K562 (cell line): ENCODE results near the gene KCTD13. TPM values are rescaled to one million over a fixed set of nuclear protein-coding genes. Genes with fewer than 3 reads are reported as not detected.

ENCODE experiments used
- BRD4 ChIP-seq: fragments of 200-600 bp; sonication (generic); IDR thresholded peaks from 2 replicates; pipeline ENCODE4 v1.6.1; 2017; ENCODE audit warnings: inconsistent platforms
- CAMTA2 ChIP-seq: fragments of 250-450 bp; sonication (Bioruptor Pico); conservative IDR thresholded peaks from 2 replicates; pipeline ENCODE4 v1.5.1; 2022
- EGR1 ChIP-seq: fragments of 450-650 bp; conservative IDR thresholded peaks from 2 replicates; pipeline ENCODE4 v1.6.1; 2017; ENCODE audit warnings: mild to moderate bottlenecking
- FOXM1 ChIP-seq, 2 experiments: fragments of 450-650 bp in 1 of 2; sonication (generic) in 1 of 2; formaldehyde crosslinking in 1 of 2; IDR thresholded peaks; 2 replicates each; pipeline versions ENCODE4 v1.6.1 to v1.9.0; 2017 to 2022; ENCODE audit warnings: low read depth in 2 of 2, mild to moderate bottlenecking in 2 of 2, missing genetic modification reagents in 1 of 2, moderate library complexity in 1 of 2
- JUN ChIP-seq, 2 experiments: sonication (generic) in 1 of 2; formaldehyde crosslinking in 1 of 2; IDR thresholded peaks; 2 replicates each; pipeline versions ENCODE4 v1.6.1 to v1.8.0; 2012 to 2022; ENCODE audit warnings: borderline replicate concordance in 2 of 2, mild to moderate bottlenecking in 2 of 2, improper control_type of control experiment in 1 of 2, low read depth in 1 of 2, low read length in 1 of 2, missing genetic modification reagents in 1 of 2
- KDM2B ChIP-seq: fragments of 250-450 bp; sonication (Bioruptor Pico); IDR thresholded peaks from 2 replicates; pipeline ENCODE4 v1.8.0; 2021; ENCODE audit warnings: mild to moderate bottlenecking, moderate library complexity
- MYC ChIP-seq, 2 experiments: fragments of 250-450 bp in 1 of 2; sonication (Bioruptor Pico) in 1 of 2; IDR thresholded peaks; 2 replicates each; pipeline versions ENCODE4 v1.5.1 to v1.6.1; 2012 to 2021; ENCODE audit warnings: low read depth in 2 of 2, borderline replicate concordance in 1 of 2, improper control_type of control experiment in 1 of 2, low read length in 1 of 2, mild to moderate bottlenecking in 1 of 2, moderate library complexity in 1 of 2
- SIRT6 ChIP-seq: IDR thresholded peaks from one replicate; pipeline ENCODE4 v1.6.1; 2012; ENCODE audit warnings: low read depth, mild to moderate bottlenecking, control low read depth, inconsistent platforms, low read length, moderate library complexity
- polyA plus RNA-seq, 8 experiments: library from polyadenylated mRNA; depleted of rRNA in 4 of 8; stranded (reverse) in 5 of 8; unstranded in 3 of 8; fragments of >200 nt; fragmentation: Nextera tagmentation in 2 of 8; fragmentation: Illumina TruSeq in 1 of 8; extraction: Ambion mirVana in 2 of 8; extraction: Trizol in 1 of 8; gene quantifications; 2 replicates each; pipeline versions ENCODE4 v1.2.1 to v1.2.3, GENCODE V29; 2011 to 2014; ENCODE audit warnings: inconsistent platforms in 1 of 8, missing spikeins in 1 of 8
- total RNA-seq, 7 experiments: library from RNA; depleted of rRNA in 6 of 7; stranded (reverse); fragments of >200 nt in 6 of 7; fragmentation: Illumina TruSeq in 2 of 7; extraction: Trizol in 2 of 7; gene quantifications; 2 replicates each; pipeline versions ENCODE4 v1.2.1 to v1.2.3, GENCODE V29; 2011 to 2021; ENCODE audit warnings: low replicate concordance in 1 of 7
- TF ChIP-seq, protein P1 (sequence below): sonication (generic); formaldehyde crosslinking; IDR thresholded peaks from 2 replicates; pipeline ENCODE4 v1.8.1; 2023; ENCODE audit warnings: mild to moderate bottlenecking, missing genetic modification reagents
- TF ChIP-seq, protein P2 (sequence below): fragments of 200-800 bp; sonication (Bioruptor generic); IDR thresholded peaks from 2 replicates; pipeline ENCODE4 v1.6.1; 2016; ENCODE audit warnings: missing genetic modification characterization, missing compliant biosample characterization
- TF ChIP-seq, protein P3 (sequence below): sonication (generic); formaldehyde crosslinking; IDR thresholded peaks from 2 replicates; pipeline ENCODE4 v1.9.0; 2022; ENCODE audit warnings: mild to moderate bottlenecking, missing genetic modification reagents
- TF ChIP-seq, protein P4 (sequence below): sonication (generic); formaldehyde crosslinking; IDR thresholded peaks from 2 replicates; pipeline ENCODE4 v1.8.0; 2023; ENCODE audit warnings: mild to moderate bottlenecking, missing genetic modification reagents
- TF ChIP-seq, protein P5 (sequence below): fragments of 250-450 bp; sonication (Bioruptor Pico); IDR thresholded peaks from 2 replicates; pipeline ENCODE4 v1.5.0; 2021

KCTD13 gene
- total and polyA plus RNA-seq, 9 of the 15 experiments (the other 6 are each of a cell fraction or from before 2014, with no cell fraction given), result 1.0 to 20.6 (median 9.8) TPM

DNA sequence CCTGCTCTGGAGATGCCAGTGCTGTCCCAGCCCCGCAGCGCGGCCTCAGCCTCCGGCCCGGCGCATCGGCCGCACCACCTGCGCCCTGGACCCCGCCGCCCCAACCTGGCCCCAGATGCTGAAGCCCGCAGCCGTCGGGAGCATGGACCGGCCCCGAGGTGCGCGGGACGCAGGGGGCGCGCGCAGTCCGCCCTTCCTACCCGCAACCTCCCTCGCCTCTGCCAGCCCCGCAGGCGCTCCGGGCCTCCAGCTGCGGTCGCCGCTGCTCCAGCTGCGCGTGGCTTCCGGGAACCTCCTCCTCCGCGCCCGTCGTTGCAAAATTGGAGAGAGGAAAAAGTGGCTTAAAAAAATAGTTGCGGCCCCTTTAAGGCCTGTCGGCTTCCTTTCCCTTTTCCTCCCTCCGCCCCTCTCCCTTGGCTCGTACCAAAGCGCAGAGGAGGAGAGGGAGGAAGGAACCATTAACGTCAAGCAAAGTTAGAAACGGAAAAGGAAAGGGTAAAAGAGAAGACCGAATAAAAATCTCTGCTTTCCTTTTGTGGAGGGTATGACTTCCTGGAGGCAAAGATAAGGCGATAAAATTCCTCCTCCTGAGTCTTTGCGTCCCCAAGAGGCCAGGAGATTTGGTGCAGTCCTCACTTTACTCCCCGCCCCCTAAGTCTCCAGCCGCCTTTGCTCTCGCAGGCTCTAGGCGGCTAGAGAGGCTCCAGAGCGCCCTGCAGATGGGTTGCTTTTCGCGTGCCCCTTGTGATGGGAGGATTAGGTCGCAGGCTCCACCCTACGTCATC is 63.0 kb downstream of the KCTD13 start, which contains the start of gene CDIPT (continued):
- TF ChIP-seq EGR1, result peak; percentile 47
- TF ChIP-seq, protein P1, sequence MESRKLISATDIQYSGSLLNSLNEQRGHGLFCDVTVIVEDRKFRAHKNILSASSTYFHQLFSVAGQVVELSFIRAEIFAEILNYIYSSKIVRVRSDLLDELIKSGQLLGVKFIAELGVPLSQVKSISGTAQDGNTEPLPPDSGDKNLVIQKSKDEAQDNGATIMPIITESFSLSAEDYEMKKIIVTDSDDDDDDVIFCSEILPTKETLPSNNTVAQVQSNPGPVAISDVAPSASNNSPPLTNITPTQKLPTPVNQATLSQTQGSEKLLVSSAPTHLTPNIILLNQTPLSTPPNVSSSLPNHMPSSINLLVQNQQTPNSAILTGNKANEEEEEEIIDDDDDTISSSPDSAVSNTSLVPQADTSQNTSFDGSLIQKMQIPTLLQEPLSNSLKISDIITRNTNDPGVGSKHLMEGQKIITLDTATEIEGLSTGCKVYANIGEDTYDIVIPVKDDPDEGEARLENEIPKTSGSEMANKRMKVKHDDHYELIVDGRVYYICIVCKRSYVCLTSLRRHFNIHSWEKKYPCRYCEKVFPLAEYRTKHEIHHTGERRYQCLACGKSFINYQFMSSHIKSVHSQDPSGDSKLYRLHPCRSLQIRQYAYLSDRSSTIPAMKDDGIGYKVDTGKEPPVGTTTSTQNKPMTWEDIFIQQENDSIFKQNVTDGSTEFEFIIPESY (CRISPR knock-in tag), result peak; percentile 8; the same call in 1 of the 2 replicates
- no peak for TF ChIP-seq BRD4
- peak; percentile 99 for TF ChIP-seq FOXM1 (IDR thresholded peaks at IDR 0.05; ENCODE audit: low read depth)
- no peak for TF ChIP-seq FOXM1 (CRISPR knock-in tag; IDR thresholded peaks at IDR 0.05; ENCODE audit: low read depth)
- no peak for TF ChIP-seq CAMTA2 (CRISPR knock-in tag)
- peak; percentile 33 for TF ChIP-seq MYC (IDR thresholded peaks at IDR 0.05; ENCODE audit: low read depth, low read length)
- TF ChIP-seq MYC (CRISPR knock-in tag; IDR thresholded peaks at IDR 0.05; ENCODE audit: borderline replicate concordance, low read depth), result no peak
- no peak; the same call in 1 of the 2 replicates for TF ChIP-seq JUN (IDR thresholded peaks at IDR 0.05; ENCODE audit: borderline replicate concordance, low read depth, low read length)
- TF ChIP-seq JUN (CRISPR knock-in tag; IDR thresholded peaks at IDR 0.05; ENCODE audit: borderline replicate concordance), result no peak
- TF ChIP-seq, protein P2, sequence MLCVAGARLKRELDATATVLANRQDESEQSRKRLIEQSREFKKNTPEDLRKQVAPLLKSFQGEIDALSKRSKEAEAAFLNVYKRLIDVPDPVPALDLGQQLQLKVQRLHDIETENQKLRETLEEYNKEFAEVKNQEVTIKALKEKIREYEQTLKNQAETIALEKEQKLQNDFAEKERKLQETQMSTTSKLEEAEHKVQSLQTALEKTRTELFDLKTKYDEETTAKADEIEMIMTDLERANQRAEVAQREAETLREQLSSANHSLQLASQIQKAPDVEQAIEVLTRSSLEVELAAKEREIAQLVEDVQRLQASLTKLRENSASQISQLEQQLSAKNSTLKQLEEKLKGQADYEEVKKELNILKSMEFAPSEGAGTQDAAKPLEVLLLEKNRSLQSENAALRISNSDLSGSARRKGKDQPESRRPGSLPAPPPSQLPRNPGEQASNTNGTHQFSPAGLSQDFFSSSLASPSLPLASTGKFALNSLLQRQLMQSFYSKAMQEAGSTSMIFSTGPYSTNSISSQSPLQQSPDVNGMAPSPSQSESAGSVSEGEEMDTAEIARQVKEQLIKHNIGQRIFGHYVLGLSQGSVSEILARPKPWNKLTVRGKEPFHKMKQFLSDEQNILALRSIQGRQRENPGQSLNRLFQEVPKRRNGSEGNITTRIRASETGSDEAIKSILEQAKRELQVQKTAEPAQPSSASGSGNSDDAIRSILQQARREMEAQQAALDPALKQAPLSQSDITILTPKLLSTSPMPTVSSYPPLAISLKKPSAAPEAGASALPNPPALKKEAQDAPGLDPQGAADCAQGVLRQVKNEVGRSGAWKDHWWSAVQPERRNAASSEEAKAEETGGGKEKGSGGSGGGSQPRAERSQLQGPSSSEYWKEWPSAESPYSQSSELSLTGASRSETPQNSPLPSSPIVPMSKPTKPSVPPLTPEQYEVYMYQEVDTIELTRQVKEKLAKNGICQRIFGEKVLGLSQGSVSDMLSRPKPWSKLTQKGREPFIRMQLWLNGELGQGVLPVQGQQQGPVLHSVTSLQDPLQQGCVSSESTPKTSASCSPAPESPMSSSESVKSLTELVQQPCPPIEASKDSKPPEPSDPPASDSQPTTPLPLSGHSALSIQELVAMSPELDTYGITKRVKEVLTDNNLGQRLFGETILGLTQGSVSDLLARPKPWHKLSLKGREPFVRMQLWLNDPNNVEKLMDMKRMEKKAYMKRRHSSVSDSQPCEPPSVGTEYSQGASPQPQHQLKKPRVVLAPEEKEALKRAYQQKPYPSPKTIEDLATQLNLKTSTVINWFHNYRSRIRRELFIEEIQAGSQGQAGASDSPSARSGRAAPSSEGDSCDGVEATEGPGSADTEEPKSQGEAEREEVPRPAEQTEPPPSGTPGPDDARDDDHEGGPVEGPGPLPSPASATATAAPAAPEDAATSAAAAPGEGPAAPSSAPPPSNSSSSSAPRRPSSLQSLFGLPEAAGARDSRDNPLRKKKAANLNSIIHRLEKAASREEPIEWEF (CRISPR knock-in tag), result no peak
- TF ChIP-seq, protein P3, sequence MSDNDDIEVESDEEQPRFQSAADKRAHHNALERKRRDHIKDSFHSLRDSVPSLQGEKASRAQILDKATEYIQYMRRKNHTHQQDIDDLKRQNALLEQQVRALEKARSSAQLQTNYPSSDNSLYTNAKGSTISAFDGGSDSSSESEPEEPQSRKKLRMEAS (CRISPR knock-in tag), result no peak
- TF ChIP-seq KDM2B, result no peak
- TF ChIP-seq, protein P4, sequence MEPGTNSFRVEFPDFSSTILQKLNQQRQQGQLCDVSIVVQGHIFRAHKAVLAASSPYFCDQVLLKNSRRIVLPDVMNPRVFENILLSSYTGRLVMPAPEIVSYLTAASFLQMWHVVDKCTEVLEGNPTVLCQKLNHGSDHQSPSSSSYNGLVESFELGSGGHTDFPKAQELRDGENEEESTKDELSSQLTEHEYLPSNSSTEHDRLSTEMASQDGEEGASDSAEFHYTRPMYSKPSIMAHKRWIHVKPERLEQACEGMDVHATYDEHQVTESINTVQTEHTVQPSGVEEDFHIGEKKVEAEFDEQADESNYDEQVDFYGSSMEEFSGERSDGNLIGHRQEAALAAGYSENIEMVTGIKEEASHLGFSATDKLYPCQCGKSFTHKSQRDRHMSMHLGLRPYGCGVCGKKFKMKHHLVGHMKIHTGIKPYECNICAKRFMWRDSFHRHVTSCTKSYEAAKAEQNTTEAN (CRISPR knock-in tag), result no peak
- no peak for TF ChIP-seq SIRT6
- TF ChIP-seq, protein P5, sequence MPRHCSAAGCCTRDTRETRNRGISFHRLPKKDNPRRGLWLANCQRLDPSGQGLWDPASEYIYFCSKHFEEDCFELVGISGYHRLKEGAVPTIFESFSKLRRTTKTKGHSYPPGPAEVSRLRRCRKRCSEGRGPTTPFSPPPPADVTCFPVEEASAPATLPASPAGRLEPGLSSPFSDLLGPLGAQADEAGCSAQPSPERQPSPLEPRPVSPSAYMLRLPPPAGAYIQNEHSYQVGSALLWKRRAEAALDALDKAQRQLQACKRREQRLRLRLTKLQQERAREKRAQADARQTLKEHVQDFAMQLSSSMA (CRISPR knock-in tag), result no peak
